GM06990 (cell line): ENCODE results near the gene C19orf12.

Experiments
- DNase-seq: peaks from one replicate; pipeline ENCODE4 v3.0.0-alpha.2; 2011; ENCODE audit not compliant: insufficient read length; ENCODE audit errors: extremely low read depth
- H3K27me3 ChIP-seq: replicated peaks from 2 replicates; pipeline ENCODE4 v1.6.0; 2011; ENCODE audit warnings: low read length; ENCODE audit not compliant: control insufficient read depth, insufficient read depth
- H3K36me3 ChIP-seq: 2 replicates; pipeline ENCODE4 v1.5.1; 2011; ENCODE audit warnings: low read length; ENCODE audit not compliant: control insufficient read depth, insufficient read depth
- H3K4me3 ChIP-seq: replicated peaks from 2 replicates; pipeline ENCODE4 v1.5.1; 2011; ENCODE audit warnings: low read depth, mild to moderate bottlenecking, control low read depth, low read length
- TF ChIP-seq, protein P1 (sequence below): IDR thresholded peaks from 2 replicates; pipeline ENCODE4 v1.5.1; 2011; ENCODE audit warnings: low read length, control low read depth, mild to moderate bottlenecking, inconsistent platforms; ENCODE audit not compliant: insufficient read depth, poor library complexity, severe bottlenecking

The C19orf12 gene

DNA sequence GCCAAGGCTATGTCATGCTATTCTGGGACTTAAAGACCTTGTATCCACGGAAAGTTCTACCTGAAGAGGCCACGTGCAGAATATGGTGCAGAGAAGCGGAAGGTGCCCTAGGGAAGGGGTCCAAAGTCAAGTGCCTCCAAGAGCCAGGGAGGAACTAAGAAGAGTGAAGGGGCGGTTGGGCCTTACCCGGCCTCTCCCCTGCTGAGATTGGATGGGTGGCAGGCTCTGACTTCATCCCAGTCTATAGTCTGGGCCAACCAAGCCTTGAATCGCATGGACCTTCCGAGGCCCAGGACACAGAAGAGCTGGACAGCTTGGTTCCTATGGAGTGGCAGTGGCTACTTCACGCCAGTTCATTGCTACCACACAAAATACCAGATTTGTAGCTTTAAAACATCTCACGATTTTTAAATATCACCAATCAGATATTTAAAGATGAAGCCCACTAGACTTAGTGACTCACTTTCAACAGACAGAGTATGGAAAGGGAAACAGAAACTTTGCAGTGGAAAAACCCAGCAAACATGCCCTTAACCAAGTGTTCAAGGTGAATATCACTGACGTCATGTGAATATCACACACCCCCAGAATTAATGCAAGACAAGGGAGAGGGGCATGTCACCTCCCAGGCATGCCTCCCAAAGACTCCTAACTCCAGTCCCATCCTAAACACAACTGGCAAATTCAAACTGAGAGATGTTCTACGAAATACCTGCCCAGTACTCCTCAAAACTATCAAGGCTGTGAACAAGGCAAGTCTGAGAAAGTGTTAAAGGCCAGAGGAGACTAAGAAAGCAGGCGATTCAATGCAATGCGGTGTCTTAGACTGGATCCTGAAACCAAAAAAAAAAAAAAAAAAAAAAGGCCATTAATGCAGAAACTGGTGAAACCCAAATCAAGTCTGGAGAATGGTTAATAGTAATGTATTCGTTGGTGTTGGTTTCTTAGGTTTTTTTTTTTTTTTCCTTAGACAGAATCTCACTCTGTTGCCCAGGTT is 10.2 kb downstream of the C19orf12 start:
- DNase-seq = no peak
- TF ChIP-seq, protein P1, sequence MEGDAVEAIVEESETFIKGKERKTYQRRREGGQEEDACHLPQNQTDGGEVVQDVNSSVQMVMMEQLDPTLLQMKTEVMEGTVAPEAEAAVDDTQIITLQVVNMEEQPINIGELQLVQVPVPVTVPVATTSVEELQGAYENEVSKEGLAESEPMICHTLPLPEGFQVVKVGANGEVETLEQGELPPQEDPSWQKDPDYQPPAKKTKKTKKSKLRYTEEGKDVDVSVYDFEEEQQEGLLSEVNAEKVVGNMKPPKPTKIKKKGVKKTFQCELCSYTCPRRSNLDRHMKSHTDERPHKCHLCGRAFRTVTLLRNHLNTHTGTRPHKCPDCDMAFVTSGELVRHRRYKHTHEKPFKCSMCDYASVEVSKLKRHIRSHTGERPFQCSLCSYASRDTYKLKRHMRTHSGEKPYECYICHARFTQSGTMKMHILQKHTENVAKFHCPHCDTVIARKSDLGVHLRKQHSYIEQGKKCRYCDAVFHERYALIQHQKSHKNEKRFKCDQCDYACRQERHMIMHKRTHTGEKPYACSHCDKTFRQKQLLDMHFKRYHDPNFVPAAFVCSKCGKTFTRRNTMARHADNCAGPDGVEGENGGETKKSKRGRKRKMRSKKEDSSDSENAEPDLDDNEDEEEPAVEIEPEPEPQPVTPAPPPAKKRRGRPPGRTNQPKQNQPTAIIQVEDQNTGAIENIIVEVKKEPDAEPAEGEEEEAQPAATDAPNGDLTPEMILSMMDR = no peak
- Histone ChIP-seq H3K36me3 (peaks cover 10% of the 10 kb centered on the region), H3K4me3 (no peak overlapping the region), H3K27me3 (no peaks in the 10 kb centered on the region)

DNA sequence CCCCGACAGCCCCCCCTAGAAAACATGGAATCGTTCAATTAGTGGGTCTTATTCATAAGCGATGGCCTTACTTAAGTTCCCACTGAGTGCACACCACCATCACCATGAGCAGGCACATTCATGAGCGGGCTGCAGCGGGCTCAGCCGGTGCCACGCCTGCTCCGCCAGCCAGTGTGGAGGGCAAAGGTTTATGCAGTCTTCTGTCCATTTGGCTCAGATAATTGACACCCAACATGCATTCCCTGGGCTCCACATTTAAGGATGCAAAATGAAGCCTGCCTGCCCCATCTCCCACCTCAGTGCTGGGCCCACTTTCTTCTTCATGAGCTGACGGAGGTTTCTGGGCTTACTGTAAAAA is 12.1 kb downstream of the C19orf12 start:
- Histone ChIP-seq H3K27me3 (no peaks in the 10 kb centered on the region), H3K36me3 (peaks cover 10% of the 10 kb centered on the region), H3K4me3 (no peak overlapping the region)
- DNase-seq = no peak
- TF ChIP-seq, protein P1 = no peak

DNA sequence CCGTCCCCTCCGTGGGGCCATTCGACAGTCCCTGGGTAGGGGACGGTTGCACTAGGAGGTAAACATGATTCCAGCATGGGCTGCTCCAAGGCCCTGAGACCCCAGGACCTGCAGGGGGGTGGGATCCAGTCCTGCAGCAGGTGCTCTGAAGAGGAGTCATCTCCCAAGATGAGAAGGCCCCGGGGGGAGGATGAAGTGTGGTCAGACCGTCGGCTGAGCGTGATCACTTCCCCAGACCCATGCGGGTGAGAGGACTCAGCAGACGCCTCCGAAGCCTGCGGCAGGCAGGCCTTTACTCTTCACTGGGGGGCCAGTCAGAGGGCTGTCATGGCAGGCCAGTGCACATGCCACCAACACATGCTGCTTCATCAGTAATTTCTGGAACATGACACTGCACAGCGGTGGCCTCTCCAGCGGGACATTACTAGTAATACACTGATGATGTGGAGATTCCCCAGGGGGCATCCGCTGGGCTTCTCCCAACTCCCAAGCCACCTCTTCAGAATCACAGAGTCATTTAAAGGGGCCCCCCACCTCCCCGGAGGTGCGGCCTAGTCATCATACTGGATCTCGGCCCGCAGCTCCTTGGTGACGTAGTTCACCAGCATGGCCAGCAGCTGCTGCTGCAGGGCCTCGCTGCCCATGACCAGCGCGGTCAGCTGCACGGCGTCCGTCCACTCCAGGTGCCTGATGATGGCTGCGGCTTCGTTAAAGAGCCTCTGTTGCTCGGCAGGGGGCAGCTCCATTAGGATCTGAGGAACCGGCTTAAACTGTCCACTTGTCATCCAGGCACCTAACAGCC is 12.7 kb downstream of the C19orf12 start:
- H3K36me3 ChIP-seq = peaks cover 10% of the 10 kb centered on the region
- H3K27me3 ChIP-seq = no peaks in the 10 kb centered on the region
- TF ChIP-seq, protein P1 = no peak
- H3K4me3 ChIP-seq = no peak overlapping the region
- DNase-seq = no peak

GRCh38 chr19:29700498-29700897 is 14.6 kb downstream of the C19orf12 start:
- Histone ChIP-seq H3K27me3 (no peaks in the 10 kb centered on the region), H3K36me3 (peaks cover 10% of the 10 kb centered on the region), H3K4me3 (no peak overlapping the region)
- TF ChIP-seq, protein P1 = no peak
- no peak for DNase-seq

DNA sequence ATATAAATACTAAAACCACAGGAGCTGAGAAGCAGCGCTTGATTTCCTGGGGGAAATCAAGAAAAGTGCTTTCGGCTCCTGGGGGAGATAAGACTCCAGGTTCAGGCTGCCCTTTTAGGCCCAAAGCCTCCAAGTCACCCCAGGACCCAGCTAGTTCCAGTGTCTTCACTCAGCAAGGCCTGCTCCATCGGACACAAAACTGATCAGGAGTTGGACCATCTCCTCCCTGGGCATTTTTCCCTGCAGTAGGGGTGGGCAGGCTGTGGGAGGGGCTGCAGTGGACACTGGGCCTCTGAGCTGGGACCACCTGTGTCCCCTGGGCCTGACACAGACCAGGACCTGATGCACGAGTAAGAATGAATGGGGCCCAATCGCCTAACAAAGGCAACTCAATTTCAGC is 15.2 kb downstream of the C19orf12 start:
- TF ChIP-seq, protein P1 = no peak
- no peaks in the 10 kb centered on the region for H3K27me3 ChIP-seq
- DNase-seq = no peak
- H3K4me3 ChIP-seq = no peak overlapping the region
- H3K36me3 ChIP-seq = peaks cover 10% of the 10 kb centered on the region
